Measurements from ENCODE around the gene DPH2.

DNA sequence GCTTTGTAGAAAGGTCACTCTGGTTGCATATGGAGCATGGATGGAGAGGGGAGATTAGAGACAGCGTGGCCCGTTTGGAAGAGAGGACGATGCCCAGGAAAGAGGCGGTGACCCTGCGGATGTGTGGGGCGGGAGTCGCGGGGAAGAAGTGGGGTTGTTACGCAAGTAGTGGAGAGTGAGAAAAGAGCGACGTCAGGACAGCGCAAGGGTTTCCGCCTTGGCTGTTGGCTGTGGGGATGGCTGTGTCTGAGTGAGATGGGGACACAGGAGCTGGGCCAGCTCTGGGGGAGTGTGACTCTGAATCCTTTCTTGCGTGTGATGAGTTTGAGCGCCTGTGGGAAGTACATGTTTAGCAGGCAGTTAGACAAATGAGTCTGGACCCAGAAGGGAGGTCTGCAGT, 13.0 kb downstream of the DPH2 start:
- TF ChIP-seq, protein P1, sequence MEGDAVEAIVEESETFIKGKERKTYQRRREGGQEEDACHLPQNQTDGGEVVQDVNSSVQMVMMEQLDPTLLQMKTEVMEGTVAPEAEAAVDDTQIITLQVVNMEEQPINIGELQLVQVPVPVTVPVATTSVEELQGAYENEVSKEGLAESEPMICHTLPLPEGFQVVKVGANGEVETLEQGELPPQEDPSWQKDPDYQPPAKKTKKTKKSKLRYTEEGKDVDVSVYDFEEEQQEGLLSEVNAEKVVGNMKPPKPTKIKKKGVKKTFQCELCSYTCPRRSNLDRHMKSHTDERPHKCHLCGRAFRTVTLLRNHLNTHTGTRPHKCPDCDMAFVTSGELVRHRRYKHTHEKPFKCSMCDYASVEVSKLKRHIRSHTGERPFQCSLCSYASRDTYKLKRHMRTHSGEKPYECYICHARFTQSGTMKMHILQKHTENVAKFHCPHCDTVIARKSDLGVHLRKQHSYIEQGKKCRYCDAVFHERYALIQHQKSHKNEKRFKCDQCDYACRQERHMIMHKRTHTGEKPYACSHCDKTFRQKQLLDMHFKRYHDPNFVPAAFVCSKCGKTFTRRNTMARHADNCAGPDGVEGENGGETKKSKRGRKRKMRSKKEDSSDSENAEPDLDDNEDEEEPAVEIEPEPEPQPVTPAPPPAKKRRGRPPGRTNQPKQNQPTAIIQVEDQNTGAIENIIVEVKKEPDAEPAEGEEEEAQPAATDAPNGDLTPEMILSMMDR (conservative IDR thresholded peaks at IDR 0.05; ENCODE audit: low read length) = no peak
- no peak for TF ChIP-seq EZH2phosphoT487 (IDR thresholded peaks at IDR 0.05; ENCODE audit: borderline replicate concordance, low read depth, low read length)

Data from OCI-LY7 (cell line).